Breast epithelium (tissue), 4 donors: ENCODE data around the gene CTDSP1. TPM values are rescaled to one million over a fixed set of nuclear protein-coding genes. Genes with fewer than 3 reads are reported as not detected.

Source experiments
- DNase-seq, 2 donors: peaks; one replicate each; pipeline ENCODE4 v3.0.0-alpha.2; 2019; ENCODE audit warnings: low spot score in 2 of 2
- H3K27ac ChIP-seq, 2 donors: fragments of 200-600 bp; sonication (generic) in 1 of 2; one replicate each; pipeline ENCODE4 v1.5.1; 2016 to 2019; ENCODE audit warnings: mild to moderate bottlenecking in 1 of 2
- H3K27me3 ChIP-seq, 2 donors: fragments of 200-600 bp; sonication (generic) in 1 of 2; one replicate each; pipeline versions ENCODE4 v1.5.1 to v1.6.0; 2017 to 2019; ENCODE audit warnings: control low read depth in 1 of 2, mild to moderate bottlenecking in 1 of 2
- H3K36me3 ChIP-seq: fragments of 200-600 bp; one replicate; pipeline ENCODE4 v1.5.1; 2019
- H3K4me1 ChIP-seq, 2 donors: fragments of 200-600 bp; sonication (generic); one replicate each; pipeline ENCODE4 v1.5.1; 2016 to 2019; ENCODE audit warnings: control low read depth in 1 of 2
- H3K4me3 ChIP-seq, 3 donors: fragments of 200-600 bp; sonication (generic); 1 replicate in 2 of 3; 2 replicates in 1 of 3; pipeline ENCODE4 v1.5.1; 2016 to 2019; ENCODE audit warnings: mild to moderate bottlenecking in 3 of 3, moderate library complexity in 2 of 3
- H3K9me3 ChIP-seq, 2 donors: fragments of 200-600 bp; sonication (generic) in 1 of 2; one replicate each; pipeline ENCODE4 v1.5.1; 2016 to 2019; ENCODE audit warnings: control low read depth in 1 of 2
- POLR2A ChIP-seq: fragments of 450-650 bp; IDR thresholded peaks from one replicate; pipeline ENCODE4 v1.6.1; 2016; ENCODE audit warnings: antibody characterized with exemption, mild to moderate bottlenecking, moderate library complexity
- POLR2AphosphoS5 ChIP-seq, 3 donors: sonication (generic); formaldehyde crosslinking; IDR thresholded peaks; one replicate each; pipeline ENCODE4 v1.6.1; 2017; ENCODE audit warnings: antibody characterized with exemption in 3 of 3
- intact Hi-C: fragments of 100-400 bp; cut with DNase I; formaldehyde crosslinking; loops from one replicate; pipeline ENCODE4 v1.15.1; 2023; ENCODE audit warnings: low total_unique reads
- total RNA-seq, 3 donors: library from RNA; depleted of rRNA; stranded (reverse); fragments of >200 nt; gene quantifications; one replicate each; pipeline ENCODE4 v1.1.0, GENCODE V29; 2016
- TF ChIP-seq, protein P1 (sequence below), 3 donors: fragments of 450-650 bp; IDR thresholded peaks; one replicate each; pipeline ENCODE4 v1.5.1; 2016 to 2017; ENCODE audit warnings: antibody characterized with exemption in 3 of 3, mild to moderate bottlenecking in 3 of 3, moderate library complexity in 3 of 3

The CTDSP1 gene
- total RNA-seq, 3 donors from 2014 or later: 83.9 to 113 (median 95.9) TPM

DNA sequence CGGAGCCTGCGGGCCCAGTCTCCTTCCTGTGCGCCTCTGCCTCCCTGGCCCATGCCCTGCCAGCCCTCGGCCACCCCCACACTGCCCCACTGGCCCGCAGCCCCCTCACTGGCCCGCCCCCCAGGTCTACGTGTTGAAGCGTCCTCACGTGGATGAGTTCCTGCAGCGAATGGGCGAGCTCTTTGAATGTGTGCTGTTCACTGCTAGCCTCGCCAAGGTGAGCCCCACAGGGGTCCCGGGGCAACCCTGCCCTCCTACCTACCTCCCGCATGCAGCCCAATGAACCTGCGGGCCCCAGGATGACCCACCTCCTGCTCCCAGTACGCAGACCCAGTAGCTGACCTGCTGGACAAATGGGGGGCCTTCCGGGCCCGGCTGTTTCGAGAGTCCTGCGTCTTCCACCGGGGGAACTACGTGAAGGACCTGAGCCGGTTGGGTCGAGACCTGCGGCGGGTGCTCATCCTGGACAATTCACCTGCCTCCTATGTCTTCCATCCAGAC lies 3.3 kb downstream of the CTDSP1 start:
- H3K27me3 ChIP-seq: no peaks in the 10 kb centered on the region
- DNase-seq: no peak
- H3K27ac ChIP-seq: peak overlapping the region; percentile 25 to 99
- no peak overlapping the region for H3K4me3 ChIP-seq
- intact Hi-C loops: loop anchor here (2.0 to 5.0 kb wide), 2 partner anchors 134 to 859 kb away; no protein-coding TSS in a partner anchor
- H3K4me1 ChIP-seq: peaks cover 17 to 18% of the 10 kb centered on the region in 2 donors
- no peaks in the 10 kb centered on the region for H3K36me3 ChIP-seq
- TF ChIP-seq, protein P1, sequence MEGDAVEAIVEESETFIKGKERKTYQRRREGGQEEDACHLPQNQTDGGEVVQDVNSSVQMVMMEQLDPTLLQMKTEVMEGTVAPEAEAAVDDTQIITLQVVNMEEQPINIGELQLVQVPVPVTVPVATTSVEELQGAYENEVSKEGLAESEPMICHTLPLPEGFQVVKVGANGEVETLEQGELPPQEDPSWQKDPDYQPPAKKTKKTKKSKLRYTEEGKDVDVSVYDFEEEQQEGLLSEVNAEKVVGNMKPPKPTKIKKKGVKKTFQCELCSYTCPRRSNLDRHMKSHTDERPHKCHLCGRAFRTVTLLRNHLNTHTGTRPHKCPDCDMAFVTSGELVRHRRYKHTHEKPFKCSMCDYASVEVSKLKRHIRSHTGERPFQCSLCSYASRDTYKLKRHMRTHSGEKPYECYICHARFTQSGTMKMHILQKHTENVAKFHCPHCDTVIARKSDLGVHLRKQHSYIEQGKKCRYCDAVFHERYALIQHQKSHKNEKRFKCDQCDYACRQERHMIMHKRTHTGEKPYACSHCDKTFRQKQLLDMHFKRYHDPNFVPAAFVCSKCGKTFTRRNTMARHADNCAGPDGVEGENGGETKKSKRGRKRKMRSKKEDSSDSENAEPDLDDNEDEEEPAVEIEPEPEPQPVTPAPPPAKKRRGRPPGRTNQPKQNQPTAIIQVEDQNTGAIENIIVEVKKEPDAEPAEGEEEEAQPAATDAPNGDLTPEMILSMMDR (IDR thresholded peaks at IDR 0.05): no peak
- TF ChIP-seq POLR2AphosphoS5 (IDR thresholded peaks at IDR 0.05) (no peak), POLR2A (no peak)
- no peaks in the 10 kb centered on the region for H3K9me3 ChIP-seq

DNA sequence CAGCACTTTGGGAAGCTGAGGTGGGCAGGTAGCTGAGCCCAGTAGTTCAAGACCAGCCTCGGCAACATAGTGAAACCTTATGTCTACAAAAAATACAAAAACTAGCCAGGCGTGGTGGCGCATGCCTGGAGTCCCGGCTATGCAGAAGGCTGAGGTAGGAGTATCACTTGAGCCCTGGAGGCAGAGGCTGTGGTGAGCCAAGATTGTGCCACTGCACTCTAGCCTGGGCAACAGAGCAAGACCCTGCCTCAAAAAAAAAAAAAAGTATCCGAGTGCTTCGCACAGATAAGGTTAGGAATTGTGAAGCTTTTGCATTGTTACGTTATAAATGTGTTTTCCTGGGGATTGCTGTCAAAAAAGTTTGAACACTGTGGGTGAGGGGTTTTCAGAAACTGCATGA lies 4.1 kb downstream of the CTDSP1 start:
- intact Hi-C loops: loop anchor here (2.0 to 5.0 kb wide), 2 partner anchors 135 to 858 kb away; no protein-coding TSS in a partner anchor
- no peaks in the 10 kb centered on the region for H3K9me3 ChIP-seq
- H3K27ac ChIP-seq: no peak overlapping the region

DNA sequence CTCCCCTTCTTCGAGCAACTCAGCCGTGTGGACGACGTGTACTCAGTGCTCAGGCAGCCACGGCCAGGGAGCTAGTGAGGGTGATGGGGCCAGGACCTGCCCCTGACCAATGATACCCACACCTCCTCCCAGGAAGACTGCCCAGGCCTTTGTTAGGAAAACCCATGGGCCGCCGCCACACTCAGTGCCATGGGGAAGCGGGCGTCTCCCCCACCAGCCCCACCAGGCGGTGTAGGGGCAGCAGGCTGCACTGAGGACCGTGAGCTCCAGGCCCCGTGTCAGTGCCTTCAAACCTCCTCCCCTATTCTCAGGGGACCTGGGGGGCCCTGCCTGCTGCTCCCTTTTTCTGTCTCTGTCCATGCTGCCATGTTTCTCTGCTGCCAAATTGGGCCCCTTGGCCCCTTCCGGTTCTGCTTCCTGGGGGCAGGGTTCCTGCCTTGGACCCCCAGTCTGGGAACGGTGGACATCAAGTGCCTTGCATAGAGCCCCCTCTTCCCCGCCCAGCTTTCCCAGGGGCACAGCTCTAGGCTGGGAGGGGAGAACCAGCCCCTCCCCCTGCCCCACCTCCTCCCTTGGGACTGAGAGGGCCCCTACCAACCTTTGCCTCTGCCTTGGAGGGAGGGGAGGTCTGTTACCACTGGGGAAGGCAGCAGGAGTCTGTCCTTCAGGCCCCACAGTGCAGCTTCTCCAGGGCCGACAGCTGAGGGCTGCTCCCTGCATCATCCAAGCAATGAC lies 4.8 kb downstream of the CTDSP1 start:
- Histone ChIP-seq H3K4me1 (peaks cover 17 to 18% of the 10 kb centered on the region in 2 donors), H3K36me3 (no peaks in the 10 kb centered on the region), H3K9me3 (no peaks in the 10 kb centered on the region), H3K27ac (peak overlapping the region in 1 of 2 donors; percentile 91), H3K27me3 (no peaks in the 10 kb centered on the region), H3K4me3 (no peak overlapping the region)
- no peak for DNase-seq
- TF ChIP-seq, protein P1 (IDR thresholded peaks at IDR 0.05): no peak
- TF ChIP-seq POLR2AphosphoS5 (IDR thresholded peaks at IDR 0.05) (no peak), POLR2A (no peak)
- intact Hi-C loops: loop anchor here (5.0 kb wide), 1 partner anchor 858 kb away; no protein-coding TSS in a partner anchor

More for the DNA sequence above, 4.1 kb downstream of the CTDSP1 start:
- no peaks in the 10 kb centered on the region for H3K27me3 ChIP-seq
- peaks cover 17 to 18% of the 10 kb centered on the region in 2 donors for H3K4me1 ChIP-seq
- TF ChIP-seq, protein P1 (IDR thresholded peaks at IDR 0.05): no peak
- no peak for TF ChIP-seq POLR2AphosphoS5 (IDR thresholded peaks at IDR 0.05)
- TF ChIP-seq POLR2A: no peak
- DNase-seq: no peak
- no peak overlapping the region for H3K4me3 ChIP-seq
- no peaks in the 10 kb centered on the region for H3K36me3 ChIP-seq

DNA sequence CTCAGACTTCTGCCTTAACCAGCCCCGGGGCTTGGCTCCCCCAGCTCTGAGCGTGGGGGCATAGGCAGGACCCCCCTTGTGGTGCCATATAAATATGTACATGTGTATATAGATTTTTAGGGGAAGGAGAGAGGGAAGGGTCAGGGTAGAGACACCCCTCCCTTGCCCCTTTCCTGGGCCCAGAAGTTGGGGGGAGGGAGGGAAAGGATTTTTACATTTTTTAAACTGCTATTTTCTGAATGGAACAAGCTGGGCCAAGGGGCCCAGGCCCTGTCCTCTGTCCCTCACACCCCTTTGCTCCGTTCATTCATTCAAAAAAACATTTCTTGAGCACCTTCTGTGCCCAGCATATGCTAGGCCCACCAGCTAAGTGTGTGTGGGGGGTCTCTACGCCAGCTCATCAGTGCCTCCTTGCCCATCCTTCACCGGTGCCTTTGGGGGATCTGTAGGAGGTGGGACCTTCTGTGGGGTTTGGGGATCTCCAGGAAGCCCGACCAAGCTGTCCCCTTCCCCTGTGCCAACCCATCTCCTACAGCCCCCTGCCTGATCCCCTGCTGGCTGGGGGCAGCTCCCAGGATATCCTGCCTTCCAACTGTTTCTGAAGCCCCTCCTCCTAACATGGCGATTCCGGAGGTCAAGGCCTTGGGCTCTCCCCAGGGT lies 5.5 kb downstream of the CTDSP1 start:
- Histone ChIP-seq H3K27ac (peak overlapping the region; percentile 85 to 91), H3K9me3 (no peaks in the 10 kb centered on the region), H3K36me3 (no peaks in the 10 kb centered on the region), H3K4me1 (peaks cover 17 to 18% of the 10 kb centered on the region in 2 donors), H3K4me3 (peak overlapping the region in 1 of 3 donors; percentile 71), H3K27me3 (no peaks in the 10 kb centered on the region)
- DNase-seq: no peak
- no peak for TF ChIP-seq POLR2AphosphoS5 (IDR thresholded peaks at IDR 0.05)
- TF ChIP-seq, protein P1 (IDR thresholded peaks at IDR 0.05): no peak
- TF ChIP-seq POLR2A: no peak
- intact Hi-C loops: no loop called here
